KMS-11 (cell line): ENCODE measurements around the gene ACER1.
"Not testable (repeated sequence)": the region's sequence is repeated elsewhere in the genome, so short reads cannot be mapped to it uniquely, and the experiment has no call there.

Experiments used
- H2AFZ ChIP-seq: fragments of 200-600 bp; sonication (generic); 2 replicates; pipeline ENCODE4 v1.6.1; 2016; ENCODE audit warnings: antibody characterized with exemption, mixed run types, low read depth
- H3K27ac ChIP-seq: fragments of 200-600 bp; sonication (generic); 2 replicates; pipeline ENCODE4 v1.6.1; 2016; ENCODE audit warnings: mild to moderate bottlenecking, mixed run types
- H3K27me3 ChIP-seq: fragments of 200-600 bp; sonication (generic); 2 replicates; pipeline ENCODE4 v1.6.1; 2017; ENCODE audit warnings: mild to moderate bottlenecking, low read depth, mixed run types, moderate library complexity; ENCODE audit not compliant: insufficient read depth
- H3K36me3 ChIP-seq: fragments of 200-600 bp; sonication (generic); 2 replicates; pipeline ENCODE4 v1.6.1; 2017; ENCODE audit warnings: mild to moderate bottlenecking, mixed run types; ENCODE audit not compliant: insufficient read depth
- H3K4me1 ChIP-seq: fragments of 200-600 bp; sonication (generic); 2 replicates; pipeline ENCODE4 v1.6.1; 2016; ENCODE audit warnings: mild to moderate bottlenecking, low read depth, mixed run types; ENCODE audit not compliant: poor library complexity, severe bottlenecking
- H3K4me2 ChIP-seq: fragments of 200-600 bp; sonication (generic); 2 replicates; pipeline ENCODE4 v1.7.0; 2016; ENCODE audit warnings: mild to moderate bottlenecking, mixed run types
- H3K4me3 ChIP-seq: fragments of 200-600 bp; sonication (generic); IDR thresholded peaks from 2 replicates; pipeline ENCODE4 v1.6.1; 2017; ENCODE audit warnings: low read depth, low read length, mixed read lengths; ENCODE audit not compliant: insufficient read depth
- H3K79me2 ChIP-seq: fragments of 200-600 bp; sonication (generic); 2 replicates; pipeline ENCODE4 v1.6.1; 2016; ENCODE audit warnings: low read depth, mixed run types; ENCODE audit not compliant: insufficient read depth
- H3K9ac ChIP-seq: fragments of 200-600 bp; sonication (generic); 2 replicates; pipeline ENCODE4 v1.6.1; 2016; ENCODE audit warnings: mild to moderate bottlenecking, mixed run types
- H4K20me1 ChIP-seq: fragments of 200-600 bp; sonication (generic); 2 replicates; pipeline ENCODE4 v1.6.1; 2016; ENCODE audit warnings: mild to moderate bottlenecking, mixed run types; ENCODE audit not compliant: insufficient read depth
- CTCF ChIP-seq: fragments of 200-600 bp; sonication (generic); conservative IDR thresholded peaks from 2 replicates; pipeline ENCODE4 v1.6.1; 2017; ENCODE audit warnings: low read depth, mild to moderate bottlenecking, antibody characterized with exemption, low read length, moderate library complexity, mixed read lengths

ACER1 gene

GRCh38 chr19:6359568-6360341, 26.3 kb upstream of the ACER1 start:
- peaks cover 12% of the 10 kb centered on the region for H3K4me1 ChIP-seq

GRCh38 chr19:6358003-6358402, 24.6 kb upstream of the ACER1 start:
- H3K27me3 ChIP-seq, result peaks cover 6% of the 10 kb centered on the region; the same call in 1 of the 2 replicates
- H2AFZ ChIP-seq, result no peak overlapping the region
- peaks cover 10% of the 10 kb centered on the region for H3K4me1 ChIP-seq
- H3K9ac ChIP-seq, result no peak overlapping the region
- no peak overlapping the region for H3K4me2 ChIP-seq
- no peak for TF ChIP-seq CTCF
- no peak overlapping the region for H3K4me3 ChIP-seq
- no peaks in the 10 kb centered on the region for H4K20me1 ChIP-seq
- peaks cover 12% of the 10 kb centered on the region; the same call in 1 of the 2 replicates for H3K79me2 ChIP-seq
- H3K36me3 ChIP-seq, result no peaks in the 10 kb centered on the region
- no peak overlapping the region for H3K27ac ChIP-seq

More at GRCh38 chr19:6359568-6360341, 26.3 kb upstream of the ACER1 start:
- H3K4me2 ChIP-seq, result no peak overlapping the region
- no peak overlapping the region for H2AFZ ChIP-seq
- H3K27me3 ChIP-seq, result peaks cover 6% of the 10 kb centered on the region; the same call in 1 of the 2 replicates
- H3K36me3 ChIP-seq, result no peaks in the 10 kb centered on the region
- H3K9ac ChIP-seq, result no peak overlapping the region
- no peak for TF ChIP-seq CTCF
- H3K79me2 ChIP-seq, result peaks cover 20% of the 10 kb centered on the region; the same call in 1 of the 2 replicates
- H3K27ac ChIP-seq, result no peak overlapping the region
- H4K20me1 ChIP-seq, result no peaks in the 10 kb centered on the region
- H3K4me3 ChIP-seq, result no peak overlapping the region

- H3K4me1 ChIP-seq, result peaks cover 3% of the 10 kb centered on the region
- H2AFZ ChIP-seq, result no peak overlapping the region
- TF ChIP-seq CTCF, result no peak
- peaks cover 3% of the 10 kb centered on the region; the same call in 1 of the 2 replicates for H3K79me2 ChIP-seq
- H4K20me1 ChIP-seq, result no peaks in the 10 kb centered on the region
- peaks cover 6% of the 10 kb centered on the region; the same call in 1 of the 2 replicates for H3K27me3 ChIP-seq
- no peak overlapping the region for H3K4me3 ChIP-seq
- H3K9ac ChIP-seq, result no peak overlapping the region
- no peak overlapping the region for H3K27ac ChIP-seq
- H3K4me2 ChIP-seq, result no peak overlapping the region
- H3K36me3 ChIP-seq, result no peaks in the 10 kb centered on the region
Measured at GRCh38 chr19:6357174-6357573, 23.8 kb upstream of the ACER1 start.

DNA sequence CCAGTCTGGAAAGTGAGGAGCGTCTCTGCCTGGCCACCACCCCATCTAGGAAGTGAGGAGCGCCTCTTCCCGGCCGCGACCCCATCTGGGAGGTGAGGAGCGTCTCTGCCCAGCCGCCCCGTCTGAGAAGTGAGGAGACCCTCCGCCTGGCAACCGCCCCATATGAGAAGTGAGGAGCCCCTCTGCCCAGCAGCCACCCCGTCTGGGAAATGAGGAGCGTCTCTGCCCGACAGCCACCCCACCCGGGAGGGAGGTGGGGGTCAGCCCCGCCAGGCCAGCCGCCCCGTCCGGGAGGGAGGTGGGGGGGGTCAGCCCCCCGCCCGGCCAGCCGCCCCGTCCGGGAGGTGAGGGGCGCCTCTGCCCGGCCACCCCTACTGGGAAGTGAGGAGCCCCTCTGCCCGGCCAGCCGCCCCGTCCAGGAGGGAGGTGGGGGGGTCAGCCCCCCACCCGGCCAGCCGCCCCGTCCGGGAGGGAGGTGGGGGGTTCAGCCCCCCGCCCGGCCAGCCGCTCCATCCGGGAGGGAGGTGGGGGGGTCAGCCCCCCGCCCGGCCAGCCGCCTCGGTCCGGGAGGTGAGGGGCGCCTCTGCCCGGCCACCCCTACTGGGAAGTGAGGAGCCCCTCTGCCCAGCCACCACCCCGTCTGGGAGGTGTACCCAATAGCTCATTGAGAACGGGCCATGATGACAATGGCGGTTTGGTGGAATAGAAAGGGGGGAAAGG, 22.1 kb upstream of the ACER1 start:
- not testable (repeated sequence) for H3K9ac ChIP-seq, H3K27me3 ChIP-seq, H4K20me1 ChIP-seq, H3K4me2 ChIP-seq, H3K27ac ChIP-seq, H3K36me3 ChIP-seq, H3K79me2 ChIP-seq, H2AFZ ChIP-seq, H3K4me3 ChIP-seq, H3K4me1 ChIP-seq
